Measurements from ENCODE around the gene STAP2.

- TF ChIP-seq CTCF (IDR thresholded peaks at IDR 0.05) (no peak), POLR2AphosphoS5 (IDR thresholded peaks at IDR 0.05) (no peak), POLR2A (IDR thresholded peaks at IDR 0.05) (no peak)
Measured at GRCh38 chr19:4354282-4354681, 15.7 kb upstream of the STAP2 start.

All from prostate gland (tissue), 2 donors.